Astrocyte of the cerebellum (primary cell): Measurements from ENCODE around the gene LRRC58.

Experiments used
- DNase-seq: peaks from one replicate; pipeline ENCODE4 v3.0.0-alpha.2; 2011; ENCODE audit warnings: low read depth
- H3K4me3 ChIP-seq: 2 replicates; pipeline ENCODE4 v1.5.1; 2011; ENCODE audit warnings: mild to moderate bottlenecking, low read depth, low read length, moderate library complexity
- CTCF ChIP-seq: IDR thresholded peaks from 2 replicates; pipeline ENCODE4 v1.5.1; 2012; ENCODE audit warnings: low read length, low read depth, moderate library complexity, mild to moderate bottlenecking; ENCODE audit errors: missing control alignments
- in situ Hi-C: cut with HindIII; loops from 2 replicates; pipeline ENCODE4 v1.10.0; 2017; ENCODE audit warnings: low sequenced_read_pairs

Gene LRRC58

GRCh38 chr3:120286465-120286864 lies 62.7 kb downstream of the LRRC58 start:
- no peak overlapping the region for H3K4me3 ChIP-seq
- no peak for DNase-seq
- TF ChIP-seq CTCF = no peak
- in situ Hi-C loops = no loop called here

- DNase-seq = no peak
- H3K4me3 ChIP-seq = peak overlapping the region; percentile 42
- TF ChIP-seq CTCF = no peak
- in situ Hi-C loops = no loop called here
Measured at GRCh38 chr3:120285508-120285841, 63.7 kb downstream of the LRRC58 start.

- peak within 1 kb of the TSS; percentile 42 for H3K4me3 ChIP-seq
- in situ Hi-C loops = no loop called here
- DNase-seq = no peak
- no peak for TF ChIP-seq CTCF
Measured at GRCh38 chr3:120284747-120285507, 64.2 kb downstream of the LRRC58 start, which contains the start of gene GPR156. Gene GPR156 (minus strand): TSS chr3:120285222. CDS start chr3:120244098, 41,124 bp downstream.

- in situ Hi-C loops = no loop called here
- no peak for DNase-seq
- TF ChIP-seq CTCF = no peak
- no peak overlapping the region for H3K4me3 ChIP-seq
Measured at GRCh38 chr3:120281261-120281660, 67.9 kb downstream of the LRRC58 start.

GRCh38 chr3:120280566-120280965 lies 68.6 kb downstream of the LRRC58 start:
- DNase-seq = no peak
- in situ Hi-C loops = no loop called here
- no peak for TF ChIP-seq CTCF
- H3K4me3 ChIP-seq = no peak overlapping the region

DNA sequence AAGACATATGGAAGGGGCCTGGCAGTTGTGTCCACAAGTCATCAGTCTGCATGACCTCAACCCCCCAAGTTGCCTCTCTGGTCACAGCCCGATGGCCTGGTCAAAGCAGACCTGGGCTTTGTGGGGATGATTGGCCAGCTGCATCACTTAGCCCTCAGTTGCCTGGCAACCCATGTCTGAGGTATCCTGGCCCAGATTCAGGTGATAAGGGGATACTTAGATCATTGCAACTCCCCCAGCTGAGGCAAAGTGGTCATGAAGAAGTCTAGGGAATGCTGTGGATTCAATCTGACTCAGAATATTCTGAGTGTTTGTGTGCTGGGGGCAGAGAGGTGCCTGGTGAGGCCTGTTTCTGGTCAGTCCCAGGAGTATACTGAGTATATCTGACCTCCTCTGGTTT lies 69.1 kb downstream of the LRRC58 start:
- no peak for TF ChIP-seq CTCF
- no peak for DNase-seq
- in situ Hi-C loops = no loop called here
- no peak overlapping the region for H3K4me3 ChIP-seq
